GM12878 (cell line): ENCODE results near the gene PIWIL4.

Experiments
- PBX3 ChIP-seq: IDR thresholded peaks from 2 replicates; pipeline ENCODE4 v1.6.1; 2011; ENCODE audit warnings: mild to moderate bottlenecking, low read depth, low read length, moderate library complexity; ENCODE audit not compliant: insufficient replicate concordance
- SMAD1 ChIP-seq: fragments of 450-650 bp; IDR thresholded peaks from 2 replicates; pipeline ENCODE4 v1.6.1; 2018; ENCODE audit warnings: mild to moderate bottlenecking, low read depth; ENCODE audit not compliant: partially characterized antibody
- TAF1 ChIP-seq: IDR thresholded peaks from 2 replicates; pipeline ENCODE4 v1.6.1; 2011; ENCODE audit warnings: mild to moderate bottlenecking, low read depth, low read length, borderline replicate concordance
- ZBTB33 ChIP-seq: fragments of 450-650 bp; IDR thresholded peaks from 2 replicates; pipeline ENCODE4 v1.6.1; 2017; ENCODE audit warnings: mild to moderate bottlenecking

GRCh38 chr11:94557421-94557820 is 9.7 kb upstream of the PIWIL4 start:
- no peak for TF ChIP-seq SMAD1
- TF ChIP-seq TAF1: no peak
- TF ChIP-seq ZBTB33: no peak
- no peak for TF ChIP-seq PBX3
